Measurements from ENCODE around the gene RIMKLA. TPM values are rescaled to one million over a fixed set of nuclear protein-coding genes. Genes with fewer than 3 reads are reported as not detected.

Gene RIMKLA
- total RNA-seq, 1 donor from 2014 or later, result not detected

GRCh38 chr1:42432714-42433113 lies 52.1 kb downstream of the RIMKLA start:
- Histone ChIP-seq H3K36me3 (ENCODE audit: control insufficient read depth, insufficient read depth, low read length) (no peaks in the 10 kb centered on the region), H3K4me3 (ENCODE audit: low read depth, low read length) (no peak overlapping the region), H3K27me3 (ENCODE audit: control insufficient read depth, insufficient read depth, low read length) (no peaks in the 10 kb centered on the region)
- TF ChIP-seq CTCF (IDR thresholded peaks at IDR 0.05; ENCODE audit: insufficient read depth, low read length, severe bottlenecking), result no peak
- FAIRE-seq (peak; percentile 43), DNase-seq (ENCODE audit: low read depth) (no peak)

- no peaks in the 10 kb centered on the region for H3K27me3 ChIP-seq (ENCODE audit: control insufficient read depth, insufficient read depth, low read length)
- no peaks in the 10 kb centered on the region for H3K36me3 ChIP-seq (ENCODE audit: control insufficient read depth, insufficient read depth, low read length)
- no peak for TF ChIP-seq CTCF (IDR thresholded peaks at IDR 0.05; ENCODE audit: insufficient read depth, low read length, severe bottlenecking)
- no peak for DNase-seq (ENCODE audit: low read depth)
- FAIRE-seq, result no peak
- no peak overlapping the region for H3K4me3 ChIP-seq (ENCODE audit: low read depth, low read length)
Measured at GRCh38 chr1:42433369-42433768, 52.8 kb downstream of the RIMKLA start.

- H3K36me3 ChIP-seq (ENCODE audit: control insufficient read depth, insufficient read depth, low read length), result no peaks in the 10 kb centered on the region
- no peak overlapping the region for H3K4me3 ChIP-seq (ENCODE audit: low read depth, low read length)
- TF ChIP-seq CTCF (IDR thresholded peaks at IDR 0.05; ENCODE audit: insufficient read depth, low read length, severe bottlenecking), result no peak
- H3K27me3 ChIP-seq (ENCODE audit: control insufficient read depth, insufficient read depth, low read length), result no peaks in the 10 kb centered on the region
- DNase-seq (ENCODE audit: low read depth) (no peak), FAIRE-seq (peak; percentile 13)
Measured at GRCh38 chr1:42434340-42434739, 53.7 kb downstream of the RIMKLA start.

GRCh38 chr1:42439940-42440339 lies 59.3 kb downstream of the RIMKLA start:
- FAIRE-seq (no peak), DNase-seq (ENCODE audit: low read depth) (peak; percentile 96)
- Histone ChIP-seq H3K4me3 (ENCODE audit: low read depth, low read length) (no peak overlapping the region), H3K27me3 (ENCODE audit: control insufficient read depth, insufficient read depth, low read length) (no peaks in the 10 kb centered on the region), H3K36me3 (ENCODE audit: control insufficient read depth, insufficient read depth, low read length) (no peaks in the 10 kb centered on the region)
- TF ChIP-seq CTCF (IDR thresholded peaks at IDR 0.05; ENCODE audit: insufficient read depth, low read length, severe bottlenecking), result no peak

- Histone ChIP-seq H3K27me3 (ENCODE audit: control insufficient read depth, insufficient read depth, low read length) (no peaks in the 10 kb centered on the region), H3K4me3 (ENCODE audit: low read depth, low read length) (no peak overlapping the region), H3K36me3 (ENCODE audit: control insufficient read depth, insufficient read depth, low read length) (no peaks in the 10 kb centered on the region)
- DNase-seq (ENCODE audit: low read depth) (no peak), FAIRE-seq (peak; percentile 72)
- no peak for TF ChIP-seq CTCF (IDR thresholded peaks at IDR 0.05; ENCODE audit: insufficient read depth, low read length, severe bottlenecking)
Measured at GRCh38 chr1:42442662-42443061, 62.1 kb downstream of the RIMKLA start.

GRCh38 chr1:42449256-42449655 lies 68.7 kb downstream of the RIMKLA start:
- TF ChIP-seq CTCF (IDR thresholded peaks at IDR 0.05; ENCODE audit: insufficient read depth, low read length, severe bottlenecking), result no peak
- Histone ChIP-seq H3K27me3 (ENCODE audit: control insufficient read depth, insufficient read depth, low read length) (no peaks in the 10 kb centered on the region), H3K36me3 (ENCODE audit: control insufficient read depth, insufficient read depth, low read length) (no peaks in the 10 kb centered on the region), H3K4me3 (ENCODE audit: low read depth, low read length) (no peak overlapping the region)
- no peak for FAIRE-seq
- DNase-seq (ENCODE audit: low read depth), result no peak
